GM12878 (cell line): ENCODE results near the gene TOP1.

ENCODE experiments used
- BRCA1 ChIP-seq: IDR thresholded peaks from 2 replicates; pipeline ENCODE4 v1.6.1; 2011; ENCODE audit warnings: low read depth, low read length, improper control_type of control experiment
- EZH2 ChIP-seq: IDR thresholded peaks from 2 replicates; pipeline ENCODE4 v1.6.1; 2012; ENCODE audit warnings: low read depth, mild to moderate bottlenecking, control low read depth, inconsistent platforms, low read length, borderline replicate concordance; ENCODE audit not compliant: control insufficient read depth
- IRF4 ChIP-seq: IDR thresholded peaks from 2 replicates; pipeline ENCODE4 v1.6.1; 2011; ENCODE audit warnings: low read depth, low read length
- JUND ChIP-seq: IDR thresholded peaks from 2 replicates; pipeline ENCODE4 v1.6.1; 2012; ENCODE audit warnings: low read depth, mild to moderate bottlenecking, low read length, improper control_type of control experiment, moderate library complexity
- KDM1A ChIP-seq: fragments of 200-600 bp; sonication (generic); IDR thresholded peaks from 2 replicates; pipeline ENCODE4 v1.6.1; 2016; ENCODE audit warnings: borderline replicate concordance
- POLR2A ChIP-seq: IDR thresholded peaks from 2 replicates; pipeline ENCODE4 v1.6.1; 2011; ENCODE audit warnings: low read depth, mild to moderate bottlenecking, low read length
- RAD21 ChIP-seq: IDR thresholded peaks from 2 replicates; pipeline ENCODE4 v1.6.1; 2011; ENCODE audit warnings: mild to moderate bottlenecking, low read depth, low read length, moderate library complexity; ENCODE audit not compliant: insufficient read depth
- SREBF1 ChIP-seq: IDR thresholded peaks from 2 replicates; pipeline ENCODE4 v1.6.1; 2012; ENCODE audit warnings: mild to moderate bottlenecking, low read length
- YY1 ChIP-seq: IDR thresholded peaks from 2 replicates; pipeline ENCODE4 v1.6.1; 2011; ENCODE audit warnings: low read depth, mild to moderate bottlenecking, low read length
- TF ChIP-seq, protein P1 (sequence below), 3 experiments: IDR thresholded peaks in 2 of 3; conservative IDR thresholded peaks in 1 of 3; 2 replicates each; pipeline ENCODE4 v1.5.1; 2011; ENCODE audit warnings: low read depth in 3 of 3, low read length in 3 of 3, mild to moderate bottlenecking in 3 of 3, control low read depth in 2 of 3, moderate library complexity in 2 of 3, inconsistent platforms in 1 of 3, mixed read lengths in 1 of 3; ENCODE audit not compliant: control insufficient read depth in 2 of 3, insufficient read depth in 1 of 3; ENCODE audit errors: extremely low read depth in 1 of 3
- TF ChIP-seq, protein P2 (sequence below): IDR thresholded peaks from 2 replicates; pipeline ENCODE4 v1.6.1; 2012; ENCODE audit warnings: improper control_type of control experiment, low read depth, low read length; ENCODE audit not compliant: insufficient replicate concordance
- TF ChIP-seq, protein P3 (sequence below): IDR thresholded peaks from 2 replicates; pipeline ENCODE4 v1.6.1; 2012; ENCODE audit warnings: low read length, inconsistent platforms

DNA sequence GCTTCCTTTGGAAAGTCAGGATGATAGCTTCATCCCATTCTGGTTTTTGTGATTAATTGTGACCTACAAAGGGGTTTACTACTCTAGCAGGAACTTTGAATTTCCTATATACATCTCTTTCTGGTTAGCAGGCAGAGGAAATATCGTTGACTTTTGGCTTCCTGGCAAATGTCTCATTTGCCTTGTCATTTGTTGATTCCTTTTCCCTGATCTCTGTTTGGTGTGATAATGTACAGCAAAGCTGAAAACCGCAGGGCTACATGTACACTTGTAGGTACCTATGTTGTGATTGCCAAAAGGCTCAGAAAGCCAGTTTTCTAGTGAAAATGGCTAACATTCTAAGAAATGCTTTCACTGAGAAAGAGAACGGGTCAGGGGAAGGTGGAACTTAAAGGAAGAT is 44.3 kb downstream of the TOP1 start:
- TF ChIP-seq KDM1A: no peak
- no peak for TF ChIP-seq YY1
- TF ChIP-seq RAD21: no peak
- TF ChIP-seq, protein P1, sequence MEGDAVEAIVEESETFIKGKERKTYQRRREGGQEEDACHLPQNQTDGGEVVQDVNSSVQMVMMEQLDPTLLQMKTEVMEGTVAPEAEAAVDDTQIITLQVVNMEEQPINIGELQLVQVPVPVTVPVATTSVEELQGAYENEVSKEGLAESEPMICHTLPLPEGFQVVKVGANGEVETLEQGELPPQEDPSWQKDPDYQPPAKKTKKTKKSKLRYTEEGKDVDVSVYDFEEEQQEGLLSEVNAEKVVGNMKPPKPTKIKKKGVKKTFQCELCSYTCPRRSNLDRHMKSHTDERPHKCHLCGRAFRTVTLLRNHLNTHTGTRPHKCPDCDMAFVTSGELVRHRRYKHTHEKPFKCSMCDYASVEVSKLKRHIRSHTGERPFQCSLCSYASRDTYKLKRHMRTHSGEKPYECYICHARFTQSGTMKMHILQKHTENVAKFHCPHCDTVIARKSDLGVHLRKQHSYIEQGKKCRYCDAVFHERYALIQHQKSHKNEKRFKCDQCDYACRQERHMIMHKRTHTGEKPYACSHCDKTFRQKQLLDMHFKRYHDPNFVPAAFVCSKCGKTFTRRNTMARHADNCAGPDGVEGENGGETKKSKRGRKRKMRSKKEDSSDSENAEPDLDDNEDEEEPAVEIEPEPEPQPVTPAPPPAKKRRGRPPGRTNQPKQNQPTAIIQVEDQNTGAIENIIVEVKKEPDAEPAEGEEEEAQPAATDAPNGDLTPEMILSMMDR (IDR thresholded peaks at IDR 0.05 in 2 of 3, conservative IDR thresholded peaks at IDR 0.05 in 1 of 3; ENCODE audit: control insufficient read depth in 2 of 3, extremely low read depth in 1 of 3, insufficient read depth in 1 of 3, low read depth in 3 of 3, low read length in 3 of 3): no peak
- no peak for TF ChIP-seq BRCA1
- TF ChIP-seq SREBF1: no peak
- no peak for TF ChIP-seq EZH2
- TF ChIP-seq, protein P2, sequence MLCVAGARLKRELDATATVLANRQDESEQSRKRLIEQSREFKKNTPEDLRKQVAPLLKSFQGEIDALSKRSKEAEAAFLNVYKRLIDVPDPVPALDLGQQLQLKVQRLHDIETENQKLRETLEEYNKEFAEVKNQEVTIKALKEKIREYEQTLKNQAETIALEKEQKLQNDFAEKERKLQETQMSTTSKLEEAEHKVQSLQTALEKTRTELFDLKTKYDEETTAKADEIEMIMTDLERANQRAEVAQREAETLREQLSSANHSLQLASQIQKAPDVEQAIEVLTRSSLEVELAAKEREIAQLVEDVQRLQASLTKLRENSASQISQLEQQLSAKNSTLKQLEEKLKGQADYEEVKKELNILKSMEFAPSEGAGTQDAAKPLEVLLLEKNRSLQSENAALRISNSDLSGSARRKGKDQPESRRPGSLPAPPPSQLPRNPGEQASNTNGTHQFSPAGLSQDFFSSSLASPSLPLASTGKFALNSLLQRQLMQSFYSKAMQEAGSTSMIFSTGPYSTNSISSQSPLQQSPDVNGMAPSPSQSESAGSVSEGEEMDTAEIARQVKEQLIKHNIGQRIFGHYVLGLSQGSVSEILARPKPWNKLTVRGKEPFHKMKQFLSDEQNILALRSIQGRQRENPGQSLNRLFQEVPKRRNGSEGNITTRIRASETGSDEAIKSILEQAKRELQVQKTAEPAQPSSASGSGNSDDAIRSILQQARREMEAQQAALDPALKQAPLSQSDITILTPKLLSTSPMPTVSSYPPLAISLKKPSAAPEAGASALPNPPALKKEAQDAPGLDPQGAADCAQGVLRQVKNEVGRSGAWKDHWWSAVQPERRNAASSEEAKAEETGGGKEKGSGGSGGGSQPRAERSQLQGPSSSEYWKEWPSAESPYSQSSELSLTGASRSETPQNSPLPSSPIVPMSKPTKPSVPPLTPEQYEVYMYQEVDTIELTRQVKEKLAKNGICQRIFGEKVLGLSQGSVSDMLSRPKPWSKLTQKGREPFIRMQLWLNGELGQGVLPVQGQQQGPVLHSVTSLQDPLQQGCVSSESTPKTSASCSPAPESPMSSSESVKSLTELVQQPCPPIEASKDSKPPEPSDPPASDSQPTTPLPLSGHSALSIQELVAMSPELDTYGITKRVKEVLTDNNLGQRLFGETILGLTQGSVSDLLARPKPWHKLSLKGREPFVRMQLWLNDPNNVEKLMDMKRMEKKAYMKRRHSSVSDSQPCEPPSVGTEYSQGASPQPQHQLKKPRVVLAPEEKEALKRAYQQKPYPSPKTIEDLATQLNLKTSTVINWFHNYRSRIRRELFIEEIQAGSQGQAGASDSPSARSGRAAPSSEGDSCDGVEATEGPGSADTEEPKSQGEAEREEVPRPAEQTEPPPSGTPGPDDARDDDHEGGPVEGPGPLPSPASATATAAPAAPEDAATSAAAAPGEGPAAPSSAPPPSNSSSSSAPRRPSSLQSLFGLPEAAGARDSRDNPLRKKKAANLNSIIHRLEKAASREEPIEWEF: no peak
- TF ChIP-seq POLR2A: no peak
- no peak for TF ChIP-seq IRF4
- no peak for TF ChIP-seq JUND
- TF ChIP-seq, protein P3, sequence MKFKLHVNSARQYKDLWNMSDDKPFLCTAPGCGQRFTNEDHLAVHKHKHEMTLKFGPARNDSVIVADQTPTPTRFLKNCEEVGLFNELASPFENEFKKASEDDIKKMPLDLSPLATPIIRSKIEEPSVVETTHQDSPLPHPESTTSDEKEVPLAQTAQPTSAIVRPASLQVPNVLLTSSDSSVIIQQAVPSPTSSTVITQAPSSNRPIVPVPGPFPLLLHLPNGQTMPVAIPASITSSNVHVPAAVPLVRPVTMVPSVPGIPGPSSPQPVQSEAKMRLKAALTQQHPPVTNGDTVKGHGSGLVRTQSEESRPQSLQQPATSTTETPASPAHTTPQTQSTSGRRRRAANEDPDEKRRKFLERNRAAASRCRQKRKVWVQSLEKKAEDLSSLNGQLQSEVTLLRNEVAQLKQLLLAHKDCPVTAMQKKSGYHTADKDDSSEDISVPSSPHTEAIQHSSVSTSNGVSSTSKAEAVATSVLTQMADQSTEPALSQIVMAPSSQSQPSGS: no peak
